AG04450 (cell line): ENCODE results near the gene ACTR3. TPM values are rescaled to one million over a fixed set of nuclear protein-coding genes. Genes with fewer than 3 reads are reported as not detected.

Source experiments
- CTCF ChIA-PET: fragments of 300-600, 350-600 bp; formaldehyde crosslinking; extraction: SDS; loops from one replicate; lab custom pipeline; 2022; ENCODE audit warnings: antibody characterized with exemption, inconsistent platforms; lab: Charles Lee
- POLR2A ChIA-PET: fragments of 350-600 bp; formaldehyde crosslinking; extraction: SDS; loops from one replicate; lab custom pipeline; 2021; ENCODE audit warnings: antibody characterized with exemption, inconsistent platforms; lab: Yijun Ruan, JAX
- DNase-seq: peaks from one replicate; pipeline ENCODE4 v3.0.0-alpha.2; 2011; ENCODE audit warnings: low read depth, low spot score
- H3K27ac ChIP-seq: one replicate; pipeline ENCODE4 v1.5.1; 2012; ENCODE audit warnings: low read depth, low read length, control low read depth
- H3K27me3 ChIP-seq: one replicate; pipeline ENCODE4 v1.6.0; 2012; ENCODE audit warnings: low read length; ENCODE audit not compliant: control insufficient read depth, insufficient read depth
- H3K4me3 ChIP-seq: 2 replicates; pipeline ENCODE4 v1.5.1; 2011; ENCODE audit warnings: mild to moderate bottlenecking, low read depth, low read length, control low read depth
- H3K9me3 ChIP-seq: 2 replicates; pipeline ENCODE4 v1.5.1; 2012; ENCODE audit warnings: low read length; ENCODE audit not compliant: control insufficient read depth, insufficient read depth
- polyA plus RNA-seq: library from polyadenylated mRNA; depleted of rRNA; stranded (reverse); fragments of >200 nt; gene quantifications from 2 replicates; pipeline ENCODE4 v1.2.3, GENCODE V29; 2011
- TF ChIP-seq, protein P1 (sequence below): IDR thresholded peaks from 2 replicates; pipeline ENCODE4 v1.5.1; 2011; ENCODE audit warnings: low read depth, low read length, control low read depth, inconsistent platforms

ACTR3 gene
- polyA plus RNA-seq, 1 experiment: 536 TPM

DNA sequence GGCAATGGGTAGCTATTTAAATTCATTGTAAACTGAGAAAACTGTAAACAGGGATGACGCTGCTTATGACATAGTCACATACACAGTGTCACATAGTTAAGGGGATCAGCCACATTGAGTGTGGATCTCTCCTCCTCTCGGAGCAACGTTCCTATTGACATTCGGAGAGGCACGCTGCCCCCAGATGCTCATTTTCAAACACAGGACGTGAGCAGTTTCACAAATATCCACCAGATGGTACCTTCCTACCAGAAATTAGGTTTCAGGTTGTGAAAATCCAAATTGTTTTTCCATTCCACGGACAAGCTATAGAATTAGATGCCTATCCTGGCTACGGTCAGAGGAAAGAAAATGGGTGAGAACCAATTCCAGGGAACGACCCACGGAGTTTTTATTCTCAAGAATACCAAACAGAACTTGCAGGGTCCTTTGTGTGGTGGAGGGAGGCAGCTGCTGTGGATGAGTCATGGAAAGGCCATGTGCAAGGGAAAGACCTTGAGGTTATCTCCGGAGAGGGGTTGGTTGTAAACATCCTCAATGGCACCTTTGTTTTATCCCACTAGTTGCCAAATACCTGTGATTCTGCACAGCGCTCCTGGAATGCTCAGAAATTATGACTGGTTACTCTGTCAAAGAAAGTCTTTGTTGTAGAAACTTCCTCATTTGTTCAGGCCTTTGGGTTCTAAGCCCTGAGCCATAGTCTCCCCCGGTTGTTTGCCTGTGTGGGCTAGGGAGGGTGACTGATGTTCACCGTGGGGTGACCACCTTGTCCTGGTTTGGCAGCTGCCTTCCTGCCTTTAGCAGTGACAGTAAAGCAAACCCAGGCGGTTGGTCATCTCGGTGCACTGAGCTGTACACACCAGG is 88.0 kb downstream of the ACTR3 start:
- Histone ChIP-seq H3K27ac (no peak overlapping the region), H3K4me3 (no peak overlapping the region), H3K9me3 (peaks cover 15% of the 10 kb centered on the region), H3K27me3 (no peaks in the 10 kb centered on the region)
- CTCF ChIA-PET: interaction anchor here (0.7 to 1.2 kb wide), 4 partner anchors 13 to 573 kb away, joined by 3 to 4 read pairs (median 3); no protein-coding TSS in a partner anchor
- peak; percentile 20 for DNase-seq
- TF ChIP-seq, protein P1, sequence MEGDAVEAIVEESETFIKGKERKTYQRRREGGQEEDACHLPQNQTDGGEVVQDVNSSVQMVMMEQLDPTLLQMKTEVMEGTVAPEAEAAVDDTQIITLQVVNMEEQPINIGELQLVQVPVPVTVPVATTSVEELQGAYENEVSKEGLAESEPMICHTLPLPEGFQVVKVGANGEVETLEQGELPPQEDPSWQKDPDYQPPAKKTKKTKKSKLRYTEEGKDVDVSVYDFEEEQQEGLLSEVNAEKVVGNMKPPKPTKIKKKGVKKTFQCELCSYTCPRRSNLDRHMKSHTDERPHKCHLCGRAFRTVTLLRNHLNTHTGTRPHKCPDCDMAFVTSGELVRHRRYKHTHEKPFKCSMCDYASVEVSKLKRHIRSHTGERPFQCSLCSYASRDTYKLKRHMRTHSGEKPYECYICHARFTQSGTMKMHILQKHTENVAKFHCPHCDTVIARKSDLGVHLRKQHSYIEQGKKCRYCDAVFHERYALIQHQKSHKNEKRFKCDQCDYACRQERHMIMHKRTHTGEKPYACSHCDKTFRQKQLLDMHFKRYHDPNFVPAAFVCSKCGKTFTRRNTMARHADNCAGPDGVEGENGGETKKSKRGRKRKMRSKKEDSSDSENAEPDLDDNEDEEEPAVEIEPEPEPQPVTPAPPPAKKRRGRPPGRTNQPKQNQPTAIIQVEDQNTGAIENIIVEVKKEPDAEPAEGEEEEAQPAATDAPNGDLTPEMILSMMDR: peak; percentile 49
- POLR2A ChIA-PET: no interaction called here

DNA sequence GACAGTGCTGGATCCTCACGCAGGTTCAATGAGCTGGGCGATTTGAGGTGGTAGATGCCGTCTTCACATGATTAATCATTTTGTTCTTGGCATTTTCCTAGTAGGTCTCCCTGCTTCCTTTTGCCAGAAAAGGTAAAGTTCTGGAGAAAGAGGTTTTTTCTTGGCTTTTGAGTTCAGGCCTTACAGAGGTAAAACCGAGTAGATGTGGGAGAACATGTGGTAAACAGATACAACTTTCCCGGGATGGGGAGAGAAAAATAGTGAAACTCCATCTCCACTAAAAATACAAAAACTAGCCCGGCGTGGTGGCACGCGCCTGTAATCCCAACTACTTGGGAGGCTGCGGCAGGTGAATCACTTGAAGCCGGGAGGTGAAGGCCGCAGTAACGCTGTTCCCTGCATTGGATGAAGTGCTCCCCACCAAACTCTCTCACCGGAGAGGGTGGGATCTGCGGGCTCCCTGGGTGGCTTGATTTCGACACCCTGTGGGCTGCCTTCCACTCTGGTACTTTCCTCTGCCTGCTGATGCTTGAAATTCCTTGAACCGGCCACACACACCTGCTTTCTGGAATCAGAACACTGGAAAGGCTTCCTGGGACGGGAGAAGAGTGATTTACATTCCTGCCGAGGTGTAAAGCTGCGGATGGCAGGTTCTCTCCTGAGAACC is 88.8 kb downstream of the ACTR3 start:
- H3K9me3 ChIP-seq: peaks cover 15% of the 10 kb centered on the region
- H3K27me3 ChIP-seq: no peaks in the 10 kb centered on the region
- DNase-seq: no peak
- ChIA-PET CTCF (interaction anchor here (0.6 to 1.1 kb wide), 3 partner anchors 13 to 572 kb away, joined by 3 to 4 read pairs (median 3); no protein-coding TSS in a partner anchor), POLR2A (no interaction called here)
- TF ChIP-seq, protein P1: no peak
- H3K4me3 ChIP-seq: no peak overlapping the region
- H3K27ac ChIP-seq: no peak overlapping the region

DNA sequence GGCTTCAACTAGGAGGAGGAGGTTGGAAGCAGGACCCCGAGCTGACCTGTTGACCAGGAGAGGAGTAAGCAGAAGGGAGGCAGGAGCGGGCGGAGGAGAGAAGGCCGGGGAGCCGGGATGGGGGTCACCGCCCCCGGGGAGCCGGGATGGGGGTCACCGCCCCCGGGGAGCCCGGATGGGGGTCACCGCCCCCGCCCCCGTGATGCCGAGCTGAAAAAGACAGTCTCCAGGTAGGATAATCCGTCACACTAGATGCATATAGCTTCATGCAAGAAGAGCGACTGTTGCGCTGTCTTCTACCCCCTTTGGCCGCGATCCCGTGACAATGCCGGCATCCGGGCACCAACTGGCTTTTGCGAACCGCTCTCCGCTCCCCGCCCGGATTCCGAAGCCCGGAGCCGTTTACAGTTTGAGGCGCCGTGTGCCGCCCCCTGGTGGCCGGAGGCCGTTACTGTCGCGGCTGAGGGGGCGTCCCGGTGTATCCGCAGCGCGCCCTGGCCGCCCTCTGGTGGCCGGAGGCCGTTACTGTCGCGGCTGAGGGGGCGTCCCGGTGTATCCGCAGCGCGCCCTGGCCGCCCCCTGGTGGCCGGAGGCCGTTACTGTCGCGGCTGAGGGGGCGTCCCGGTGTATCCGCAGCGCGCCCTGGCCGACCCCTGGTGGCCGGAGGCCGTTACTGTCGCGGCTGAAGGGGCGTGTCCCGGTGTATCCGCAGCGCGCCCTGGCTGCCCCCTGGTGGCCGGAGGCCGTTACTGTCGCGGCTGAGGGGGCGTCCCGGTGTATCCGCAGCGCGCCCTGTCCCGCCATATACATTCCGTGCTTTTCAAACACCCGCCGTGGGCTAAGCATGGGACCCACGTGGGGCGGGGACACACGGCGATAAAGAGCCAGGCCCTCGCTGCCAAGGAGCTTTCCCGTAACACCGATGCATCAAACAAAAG is 89.6 kb downstream of the ACTR3 start:
- DNase-seq: no peak
- no peaks in the 10 kb centered on the region for H3K27me3 ChIP-seq
- H3K27ac ChIP-seq: no peak overlapping the region
- ChIA-PET POLR2A (no interaction called here), CTCF (interaction anchor here (0.6 to 0.8 kb wide), 2 partner anchors 12 to 133 kb away, joined by 3 to 4 read pairs; no protein-coding TSS in a partner anchor)
- TF ChIP-seq, protein P1: peak; percentile 40; the same call in 1 of the 2 replicates
- H3K9me3 ChIP-seq: peaks cover 15% of the 10 kb centered on the region
- no peak overlapping the region for H3K4me3 ChIP-seq

DNA sequence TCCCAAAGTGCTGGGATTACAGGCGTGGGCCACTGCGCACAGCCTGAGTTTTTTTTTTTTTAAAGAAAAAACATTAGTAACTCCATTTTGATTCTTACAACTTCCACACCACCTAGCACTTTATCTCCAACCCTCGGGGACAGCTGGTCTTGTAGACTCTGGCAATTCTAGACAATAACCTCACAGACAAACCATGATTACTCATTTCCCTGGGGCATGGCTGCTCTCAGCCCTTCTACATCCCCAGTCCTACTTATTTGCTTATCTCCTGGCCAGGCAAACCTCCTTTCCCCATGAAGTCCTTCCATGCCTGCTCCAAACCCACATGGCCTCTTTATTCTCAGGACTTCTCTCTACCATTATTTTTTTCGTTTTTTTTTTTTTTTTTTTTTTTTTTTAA is 91.1 kb downstream of the ACTR3 start:
- ChIA-PET POLR2A (interaction anchor here (0.7 kb wide), 1 partner anchor 35 kb away, joined by 6 read pairs; no protein-coding TSS in a partner anchor), CTCF (interaction anchor here (0.6 kb wide), 1 partner anchor 56 kb away, joined by 3 read pairs; no protein-coding TSS in a partner anchor)
- Histone ChIP-seq H3K27me3 (no peaks in the 10 kb centered on the region), H3K9me3 (peaks cover 15% of the 10 kb centered on the region), H3K4me3 (no peak overlapping the region), H3K27ac (no peak overlapping the region)
- TF ChIP-seq, protein P1: no peak
- no peak for DNase-seq
